Activated CD4-positive, alpha-beta T cell treated with anti-CD3 and anti-CD28 coated beads for 24 hours (primary cell): Measurements from ENCODE around the gene CCSER1.
"Not testable (repeated sequence)": the region's sequence is repeated elsewhere in the genome, so short reads cannot be mapped to it uniquely, and the experiment has no call there.

Experiments used
- DNase-seq, 2 donors: peaks; one replicate each; pipeline ENCODE4 v3.0.0-alpha.2; 2020; ENCODE audit warnings: low read depth in 2 of 2

CCSER1 gene

DNA sequence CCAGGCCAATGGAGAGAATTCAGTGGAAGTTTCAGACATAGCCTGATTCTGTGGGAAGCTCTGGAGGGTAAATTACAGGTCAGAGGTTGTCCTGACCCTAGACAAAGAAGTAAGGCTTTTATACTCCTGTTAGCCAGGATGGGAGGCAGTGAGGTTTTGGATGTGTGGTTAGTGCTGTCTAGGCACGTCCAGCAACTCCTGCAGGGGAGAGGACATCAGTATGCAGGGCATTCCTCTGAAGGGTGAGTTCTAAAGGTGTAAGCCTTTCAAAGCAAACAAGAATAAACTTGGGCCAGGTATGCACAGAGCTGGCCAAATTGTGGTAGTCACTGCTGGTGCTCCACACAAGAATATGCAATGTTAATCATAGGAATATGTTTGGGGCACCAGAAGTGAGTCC is 562.5 kb downstream of the CCSER1 start:
- DNase-seq: no peak

DNA sequence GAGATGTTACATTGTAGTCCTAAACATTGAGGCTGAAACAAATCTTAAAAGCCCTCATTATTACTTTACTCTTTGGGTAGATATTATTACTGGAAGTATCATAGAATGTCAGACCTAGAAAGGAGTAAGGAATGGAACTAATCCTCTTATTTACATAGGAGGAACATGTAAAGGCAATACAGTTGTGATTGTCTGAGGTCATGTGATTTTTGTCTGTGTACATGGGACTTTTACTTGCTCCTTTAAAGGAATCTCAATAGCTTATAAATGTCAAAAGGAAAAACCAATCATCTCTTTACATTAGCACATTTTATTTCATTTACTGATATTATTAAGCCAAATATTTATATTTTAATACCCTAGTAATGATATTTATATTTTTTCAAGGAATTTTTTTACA is 568.2 kb downstream of the CCSER1 start:
- no peak for DNase-seq

DNA sequence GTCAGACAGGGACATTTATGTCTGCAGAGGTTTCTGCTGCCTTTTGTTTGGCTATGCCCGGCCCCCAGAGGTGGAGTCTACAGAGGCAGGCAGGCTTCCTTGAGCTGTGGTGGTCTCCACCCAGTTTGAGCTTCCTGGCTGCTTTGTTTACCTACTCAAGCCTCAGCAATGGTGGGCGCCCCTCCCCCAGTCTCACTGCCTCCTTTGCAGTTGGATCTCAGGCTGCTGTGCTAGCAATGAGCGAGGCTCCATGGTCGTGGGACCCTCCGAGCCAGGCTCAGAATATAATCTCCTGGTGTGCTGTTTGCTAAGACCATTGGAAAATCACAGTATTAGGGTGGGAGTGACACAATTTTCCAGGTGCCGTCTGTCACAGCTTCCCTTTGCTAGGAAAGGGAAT is 578.3 kb downstream of the CCSER1 start:
- DNase-seq: not testable (repeated sequence)

GRCh38 chr4:90715242-90715641 is 588.0 kb downstream of the CCSER1 start:
- no peak for DNase-seq

DNA sequence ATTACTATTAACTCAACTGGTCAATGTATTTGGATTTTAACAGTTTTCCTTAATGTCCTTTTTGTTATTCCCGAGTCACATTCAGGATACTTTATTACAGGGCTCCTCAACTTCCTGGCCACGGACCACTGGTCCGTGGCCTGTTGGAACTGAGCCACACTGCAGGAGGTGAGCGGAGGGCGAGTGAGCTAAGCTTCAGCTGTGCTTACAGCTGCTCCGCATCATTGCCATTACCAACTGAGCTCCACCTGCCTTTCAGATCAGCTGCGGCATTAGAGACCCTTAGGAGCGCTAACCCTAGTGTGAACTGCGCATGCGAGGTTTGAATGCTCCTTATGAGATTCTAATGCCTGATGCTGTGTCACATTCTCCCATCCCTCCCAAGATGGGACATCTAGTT is 591.7 kb downstream of the CCSER1 start:
- DNase-seq: no peak

- DNase-seq: no peak
These were observed 600.7 kb downstream of the CCSER1 start for GRCh38 chr4:90727938-90728337.

GRCh38 chr4:90730752-90731151 is 603.6 kb downstream of the CCSER1 start:
- no peak for DNase-seq

DNA sequence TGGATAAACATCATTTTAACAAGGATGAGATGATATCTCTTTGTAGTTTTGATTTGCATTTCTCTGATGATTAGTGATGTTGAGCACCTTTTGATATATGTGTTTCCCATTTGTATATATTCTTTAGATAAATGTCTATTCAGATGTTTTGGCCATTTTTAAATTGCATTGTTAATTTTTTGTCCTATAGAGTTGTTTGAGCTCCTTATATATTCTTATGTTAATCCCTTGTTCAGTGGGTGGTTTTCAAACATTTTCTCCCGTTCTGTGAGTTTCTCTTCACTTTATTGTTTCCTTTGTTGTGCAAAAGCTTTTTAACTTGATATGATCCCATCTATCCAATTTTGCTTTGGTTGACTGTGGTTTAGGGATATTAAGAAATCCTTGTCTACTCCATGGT is 606.0 kb downstream of the CCSER1 start:
- DNase-seq: no peak

GRCh38 chr4:90745176-90745575 is 618.0 kb downstream of the CCSER1 start:
- no peak for DNase-seq

GRCh38 chr4:90753068-90753467 is 625.9 kb downstream of the CCSER1 start:
- DNase-seq: no peak

GRCh38 chr4:90757534-90758060 is 630.4 kb downstream of the CCSER1 start:
- DNase-seq: no peak

DNA sequence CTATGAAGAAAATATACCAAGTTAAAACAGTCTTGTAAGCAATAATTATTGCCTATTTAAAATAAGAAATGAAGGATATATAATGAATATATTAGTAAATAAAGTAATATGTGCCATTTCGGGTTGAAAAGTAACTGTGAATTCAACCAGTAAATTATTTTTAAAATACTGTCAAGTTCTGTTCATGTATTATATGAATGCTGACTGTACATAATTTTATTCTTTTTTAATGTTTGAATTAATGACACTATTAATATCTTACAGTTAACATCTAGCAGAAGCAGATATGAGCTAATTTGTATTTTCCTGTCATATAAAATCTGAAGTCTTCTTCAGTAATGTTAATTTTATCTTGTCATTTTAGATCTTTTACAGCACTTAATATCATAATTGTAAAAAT is 632.9 kb downstream of the CCSER1 start:
- DNase-seq: no peak

GRCh38 chr4:90766837-90767236 is 639.6 kb downstream of the CCSER1 start:
- no peak for DNase-seq

- no peak for DNase-seq
These were observed 642.1 kb downstream of the CCSER1 start for GRCh38 chr4:90769251-90769650.

DNA sequence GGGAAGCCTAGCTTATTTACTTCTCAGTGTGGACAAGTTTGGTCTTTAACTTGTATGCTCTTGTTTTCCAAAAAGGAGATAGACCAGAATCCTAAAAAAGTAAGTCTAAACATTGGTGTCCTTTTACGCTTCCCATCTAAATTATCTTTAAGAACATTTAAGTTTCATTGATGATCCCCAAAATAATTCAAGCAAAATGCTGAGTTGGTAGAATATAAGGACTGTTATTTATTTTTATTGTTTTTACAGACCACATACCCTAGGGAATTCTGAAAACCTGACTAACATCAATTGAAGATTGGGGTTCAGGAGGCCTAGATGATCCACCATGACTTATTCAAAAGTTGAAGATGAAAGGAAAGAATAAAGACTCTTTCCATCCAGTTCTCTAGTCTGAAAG is 653.0 kb downstream of the CCSER1 start:
- DNase-seq: no peak

DNA sequence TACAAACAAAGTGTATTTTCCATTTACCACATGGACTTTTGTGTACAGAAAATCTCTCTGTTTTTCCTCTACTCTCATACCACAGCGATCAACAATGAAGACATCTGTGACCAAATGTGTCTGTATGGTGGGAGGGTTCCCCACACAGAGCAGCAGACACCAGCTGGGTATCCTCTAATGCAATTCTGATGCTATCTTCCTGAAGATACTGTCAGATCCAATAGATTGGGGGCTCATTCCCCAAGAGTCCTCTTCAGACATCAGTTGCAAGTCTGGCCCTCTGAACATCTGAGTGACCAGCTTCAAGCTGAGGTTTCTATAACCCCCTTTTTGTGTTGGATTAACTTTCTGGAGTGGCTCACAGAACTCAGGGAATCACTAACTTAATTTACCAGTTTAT is 659.4 kb downstream of the CCSER1 start:
- no peak for DNase-seq

DNA sequence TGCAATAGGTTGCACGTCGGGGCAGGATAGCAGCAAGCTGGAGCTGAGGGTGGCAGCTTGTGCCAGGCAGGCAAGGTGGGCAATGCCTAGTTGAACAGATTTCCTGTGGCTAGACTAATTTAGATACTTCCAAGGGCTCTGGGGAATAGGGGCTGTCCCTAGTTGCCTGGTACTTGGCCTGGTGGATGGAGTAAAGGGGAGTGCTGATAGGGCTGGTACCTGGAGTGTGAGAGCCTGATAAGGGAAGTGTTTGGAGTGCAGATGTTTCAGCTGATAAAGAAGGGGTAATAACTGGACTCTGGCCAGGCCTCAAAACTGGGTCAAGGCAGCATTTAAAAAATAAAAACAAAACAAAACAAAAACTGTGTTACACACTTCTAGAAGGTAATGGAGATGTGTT is 665.5 kb downstream of the CCSER1 start:
- DNase-seq: no peak

GRCh38 chr4:90798948-90799347 is 671.8 kb downstream of the CCSER1 start:
- DNase-seq: no peak

DNA sequence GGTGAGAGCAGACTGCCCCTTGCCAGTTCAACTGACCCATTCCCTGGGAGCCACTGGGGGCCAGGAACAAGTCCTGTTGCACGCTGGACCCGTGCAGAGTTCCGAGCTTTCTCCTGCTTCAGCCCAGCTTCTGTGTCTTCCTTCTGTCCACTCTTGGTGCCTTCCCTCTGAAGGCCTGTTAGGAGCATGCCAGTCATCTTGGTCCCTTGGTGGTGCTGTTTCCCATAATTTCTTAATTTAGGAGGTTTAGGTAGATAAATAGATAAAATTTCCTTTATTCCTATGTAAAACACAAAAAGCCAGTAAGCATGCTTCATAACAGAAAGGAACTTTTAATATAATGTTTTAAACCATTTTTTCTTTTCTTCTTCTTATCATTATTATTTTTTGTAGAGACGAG is 672.7 kb downstream of the CCSER1 start:
- DNase-seq: no peak

DNA sequence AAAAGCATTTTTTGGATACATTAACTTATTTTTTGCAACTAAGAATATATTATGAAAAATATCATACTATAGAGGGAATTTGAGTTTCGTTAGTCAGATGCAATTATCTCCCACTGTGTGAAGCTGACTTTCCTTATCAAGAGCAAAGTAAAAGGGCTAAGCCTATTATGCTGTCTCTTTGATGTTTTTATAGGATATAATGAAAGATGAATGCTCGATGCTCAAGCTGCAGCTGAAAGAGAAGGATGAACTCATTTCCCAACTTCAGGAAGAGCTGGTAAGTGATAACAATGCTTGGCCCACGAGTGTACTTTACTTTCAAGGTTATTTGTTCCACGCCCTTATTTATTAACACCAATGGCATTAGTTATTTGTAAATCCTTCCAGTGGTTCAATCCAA is 688.4 kb downstream of the CCSER1 start:
- no peak for DNase-seq

GRCh38 chr4:90816754-90817153 is 689.6 kb downstream of the CCSER1 start:
- no peak for DNase-seq

GRCh38 chr4:90824266-90825150 is 697.3 kb downstream of the CCSER1 start:
- no peak for DNase-seq

DNA sequence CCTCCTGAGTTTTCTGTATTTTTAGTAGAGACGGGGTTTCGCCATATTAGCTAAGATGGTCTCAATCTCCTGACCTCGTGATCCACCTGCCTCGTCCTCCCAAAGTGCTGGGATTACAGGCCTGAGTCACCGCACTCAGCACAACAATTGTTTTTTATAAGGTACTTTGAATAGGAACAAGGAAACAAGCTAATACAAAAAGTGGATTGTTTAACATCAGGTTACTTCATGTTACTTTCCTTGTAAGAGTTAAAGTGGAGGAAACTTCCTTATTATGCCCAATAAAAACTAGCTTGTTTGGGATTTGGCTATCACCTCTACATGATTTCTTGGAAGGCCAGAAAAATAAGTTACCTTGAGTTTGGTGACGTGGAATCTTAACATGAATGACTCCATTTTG is 698.7 kb downstream of the CCSER1 start:
- no peak for DNase-seq

DNA sequence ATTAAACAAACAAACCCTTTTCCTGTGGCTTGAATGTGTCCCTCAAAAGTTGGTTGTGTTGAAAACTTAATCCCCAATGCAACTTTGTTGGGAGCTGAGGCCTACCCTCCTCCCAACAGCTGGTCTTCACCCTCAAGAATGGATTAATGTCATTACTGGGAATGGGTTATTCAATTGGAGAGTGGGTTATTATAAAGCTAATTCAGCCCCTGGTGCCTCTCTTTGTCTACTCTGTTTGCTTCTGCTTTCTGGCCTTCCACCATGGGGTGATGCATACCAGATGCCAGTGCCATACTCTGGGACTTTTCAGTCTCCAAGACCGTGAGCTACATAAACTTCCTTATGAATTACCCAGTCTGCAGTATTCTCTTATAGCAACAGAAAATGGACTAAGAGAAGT is 706.5 kb downstream of the CCSER1 start:
- DNase-seq: no peak
